Suprapubic skin (tissue), 4 donors: ENCODE results near the gene ICE1. TPM values are rescaled to one million over a fixed set of nuclear protein-coding genes. Genes with fewer than 3 reads are reported as not detected.

Experiments used
- DNase-seq, 2 donors: peaks; one replicate each; pipeline ENCODE4 v3.0.0-alpha.2; 2019; ENCODE audit warnings: low spot score in 2 of 2
- H3K27ac ChIP-seq: fragments of 200-600 bp; sonication (generic); one replicate; pipeline ENCODE4 v1.5.1; 2019
- H3K27me3 ChIP-seq: fragments of 200-600 bp; sonication (generic); one replicate; pipeline ENCODE4 v1.5.1; 2019
- H3K36me3 ChIP-seq: fragments of 200-600 bp; sonication (generic); one replicate; pipeline ENCODE4 v1.5.1; 2019
- H3K4me1 ChIP-seq: fragments of 200-600 bp; sonication (generic); one replicate; pipeline ENCODE4 v1.5.1; 2019
- H3K4me3 ChIP-seq: fragments of 200-600 bp; sonication (generic); one replicate; pipeline ENCODE4 v1.5.1; 2019; ENCODE audit warnings: mild to moderate bottlenecking
- H3K9me3 ChIP-seq: fragments of 200-600 bp; sonication (generic); one replicate; pipeline ENCODE4 v1.5.1; 2019
- CTCF ChIP-seq, 2 donors: fragments of 200-600 bp in 1 of 2; fragments of 450-650 bp in 1 of 2; sonication (generic) in 1 of 2; IDR thresholded peaks; one replicate each; pipeline ENCODE4 v1.5.1; 2016 to 2019; ENCODE audit warnings: antibody characterized with exemption in 2 of 2, mild to moderate bottlenecking in 1 of 2, moderate library complexity in 1 of 2
- EP300 ChIP-seq: sonication (generic); formaldehyde crosslinking; IDR thresholded peaks from one replicate; pipeline ENCODE4 v1.6.1; 2017; ENCODE audit warnings: antibody characterized with exemption
- POLR2A ChIP-seq, 2 donors: fragments of 450-650 bp; IDR thresholded peaks; one replicate each; pipeline ENCODE4 v1.6.1; 2017; ENCODE audit warnings: antibody characterized with exemption in 2 of 2, mild to moderate bottlenecking in 2 of 2, moderate library complexity in 2 of 2
- POLR2AphosphoS5 ChIP-seq, 3 donors: sonication (generic); formaldehyde crosslinking; IDR thresholded peaks; one replicate each; pipeline ENCODE4 v1.6.1; 2017; ENCODE audit warnings: antibody characterized with exemption in 3 of 3
- WGBS: methylation state at CpG from one replicate; pipeline ENCODE4 v1.1.5; 2018; 5-methylcytosine and 5-hydroxymethylcytosine counted together
- total RNA-seq, 4 donors: library from RNA; depleted of rRNA; stranded (reverse); fragments of >200 nt; gene quantifications; one replicate each; pipeline ENCODE4 v1.1.0, GENCODE V29; 2016

Gene ICE1
- total RNA-seq, 4 donors from 2014 or later, result 17.6 to 27.4 (median 24.1) TPM

- no peak for DNase-seq
- Histone ChIP-seq H3K27me3 (no peaks in the 10 kb centered on the region), H3K4me3 (peak overlapping the region; percentile 88), H3K4me1 (peaks cover 51% of the 10 kb centered on the region), H3K9me3 (no peaks in the 10 kb centered on the region), H3K27ac (peak overlapping the region; percentile 94), H3K36me3 (no peaks in the 10 kb centered on the region)
- TF ChIP-seq EP300 (no peak), POLR2AphosphoS5 (IDR thresholded peaks at IDR 0.05) (no peak), POLR2A (IDR thresholded peaks at IDR 0.05) (no peak), CTCF (IDR thresholded peaks at IDR 0.05) (no peak)
- WGBS, result under 1% methylated on average over 18 of the region's 58 CpGs
Measured at GRCh38 chr5:5422819-5423515, 490 bp downstream of the ICE1 start.

- peak overlapping the region; percentile 88 for H3K4me3 ChIP-seq
- 28% methylated on average over 7 of the region's 7 CpGs for WGBS
- H3K27ac ChIP-seq, result no peak overlapping the region
- no peak for TF ChIP-seq EP300
- no peak for TF ChIP-seq CTCF (IDR thresholded peaks at IDR 0.05)
- no peak for TF ChIP-seq POLR2A (IDR thresholded peaks at IDR 0.05)
- TF ChIP-seq POLR2AphosphoS5 (IDR thresholded peaks at IDR 0.05), result no peak
- no peaks in the 10 kb centered on the region for H3K36me3 ChIP-seq
- no peaks in the 10 kb centered on the region for H3K27me3 ChIP-seq
- H3K4me1 ChIP-seq, result peaks cover 51% of the 10 kb centered on the region
- DNase-seq, result no peak
- no peaks in the 10 kb centered on the region for H3K9me3 ChIP-seq
Measured at GRCh38 chr5:5423586-5423985, 1.1 kb downstream of the ICE1 start.

- TF ChIP-seq EP300 (no peak), POLR2A (IDR thresholded peaks at IDR 0.05) (no peak), CTCF (IDR thresholded peaks at IDR 0.05) (no peak), POLR2AphosphoS5 (IDR thresholded peaks at IDR 0.05) (no peak)
- H3K27me3 ChIP-seq, result no peaks in the 10 kb centered on the region
- WGBS, result 75% methylated on average over 2 of the region's 2 CpGs
- no peak for DNase-seq
- H3K36me3 ChIP-seq, result no peaks in the 10 kb centered on the region
- no peak overlapping the region for H3K4me3 ChIP-seq
- no peak overlapping the region for H3K27ac ChIP-seq
- H3K9me3 ChIP-seq, result no peaks in the 10 kb centered on the region
- peaks cover 46% of the 10 kb centered on the region for H3K4me1 ChIP-seq
Measured at GRCh38 chr5:5424736-5425135, 2.3 kb downstream of the ICE1 start.

GRCh38 chr5:5430136-5430535, 7.7 kb downstream of the ICE1 start:
- no peak for DNase-seq
- Histone ChIP-seq H3K27me3 (no peaks in the 10 kb centered on the region), H3K9me3 (no peaks in the 10 kb centered on the region), H3K4me1 (peaks cover 35% of the 10 kb centered on the region), H3K27ac (no peak overlapping the region), H3K36me3 (no peaks in the 10 kb centered on the region), H3K4me3 (no peak overlapping the region)
- TF ChIP-seq POLR2AphosphoS5 (IDR thresholded peaks at IDR 0.05) (no peak), POLR2A (IDR thresholded peaks at IDR 0.05) (no peak), EP300 (no peak), CTCF (IDR thresholded peaks at IDR 0.05) (no peak)
- WGBS, result 75% methylated on average over 3 of the region's 3 CpGs

- Histone ChIP-seq H3K9me3 (no peaks in the 10 kb centered on the region), H3K4me3 (no peak overlapping the region), H3K36me3 (no peaks in the 10 kb centered on the region), H3K27ac (no peak overlapping the region), H3K4me1 (peaks cover 34% of the 10 kb centered on the region), H3K27me3 (no peaks in the 10 kb centered on the region)
- no peak for DNase-seq
- WGBS, result 71% methylated on average over 4 of the region's 4 CpGs
- TF ChIP-seq CTCF (IDR thresholded peaks at IDR 0.05), result no peak
- TF ChIP-seq POLR2A (IDR thresholded peaks at IDR 0.05), result no peak
Measured at GRCh38 chr5:5432020-5432707, 9.7 kb downstream of the ICE1 start.
